ENCODE measurements around the gene RBM39. TPM values are rescaled to one million over a fixed set of nuclear protein-coding genes. Genes with fewer than 3 reads are reported as not detected.
A peak's percentile ranks its signal among the peaks of the same experiment; 100 is the strongest.

Gene RBM39
- total and polyA plus RNA-seq, 2 of the 13 experiments (the other 11 are each of a cell fraction or from before 2014, with no cell fraction given), result 788 to 920 TPM

DNA sequence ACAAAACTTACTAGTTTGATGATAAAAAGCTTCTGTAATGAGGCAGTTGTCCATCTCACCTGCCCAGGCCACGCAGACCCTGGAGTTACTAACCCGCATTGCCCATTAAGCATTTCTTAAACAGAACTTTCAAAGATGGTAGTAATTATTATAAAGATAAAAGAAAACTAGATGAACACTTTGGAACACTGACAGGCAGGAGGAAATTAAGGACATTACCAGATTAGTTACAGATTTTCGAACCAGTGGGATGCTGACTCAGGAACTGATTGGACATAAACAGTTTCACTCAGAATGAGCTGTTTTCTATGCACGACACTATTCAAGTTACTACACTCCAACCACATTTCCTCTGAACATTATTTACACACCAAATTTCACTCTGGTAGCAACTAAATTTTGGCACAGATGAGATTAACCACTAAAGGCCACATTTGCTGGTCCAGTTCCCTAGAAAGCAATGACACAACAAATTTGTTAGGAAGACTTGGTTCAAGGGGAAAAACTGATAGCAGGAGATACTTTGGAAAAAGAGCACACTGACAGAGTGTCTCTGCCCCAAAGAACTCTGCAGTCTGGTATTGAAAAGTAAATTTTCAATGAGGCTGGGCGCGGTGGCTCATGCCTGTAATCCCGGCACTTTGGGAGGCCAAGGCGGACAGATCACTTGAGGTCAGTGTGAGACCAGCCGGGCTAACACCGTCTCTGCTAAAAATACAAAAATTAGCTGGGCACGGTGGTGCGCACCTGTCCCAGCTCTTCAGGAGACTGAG lies 39.8 kb downstream of the RBM39 start (continued):
- TF ChIP-seq ZNF768 (CRISPR knock-in tag; IDR thresholded peaks at IDR 0.05) (peak; percentile 53), ZNF839 (CRISPR knock-in tag; IDR thresholded peaks at IDR 0.05; ENCODE audit: borderline replicate concordance) (no peak), ZKSCAN8 (CRISPR knock-in tag; IDR thresholded peaks at IDR 0.05; ENCODE audit: borderline replicate concordance) (no peak), KDM2A (CRISPR knock-in tag; IDR thresholded peaks at IDR 0.05; ENCODE audit: borderline replicate concordance, low read depth) (peak; percentile 77), CENPT (CRISPR knock-in tag; IDR thresholded peaks at IDR 0.05; ENCODE audit: low read depth) (no peak), SIN3B (IDR thresholded peaks at IDR 0.05; ENCODE audit: low read length) (no peak), ZSCAN25 (CRISPR knock-in tag; IDR thresholded peaks at IDR 0.05) (no peak), ZNF331 (CRISPR knock-in tag; IDR thresholded peaks at IDR 0.05) (no peak), ZNF672 (CRISPR knock-in tag; IDR thresholded peaks at IDR 0.05) (no peak), RCOR2 (CRISPR knock-in tag; IDR thresholded peaks at IDR 0.05) (no peak), SMAD3 (CRISPR knock-in tag; IDR thresholded peaks at IDR 0.05) (peak; percentile 45; the same call in 1 of the 2 replicates), ZBTB3 (CRISPR knock-in tag; IDR thresholded peaks at IDR 0.05; ENCODE audit: borderline replicate concordance, low read depth) (no peak), REXO4 (CRISPR knock-in tag; IDR thresholded peaks at IDR 0.05; ENCODE audit: borderline replicate concordance) (no peak), HES4 (CRISPR knock-in tag; IDR thresholded peaks at IDR 0.05; ENCODE audit: borderline replicate concordance) (no peak), ZNF367 (CRISPR knock-in tag; IDR thresholded peaks at IDR 0.05; ENCODE audit: borderline replicate concordance) (no peak), ZNF549 (CRISPR knock-in tag; IDR thresholded peaks at IDR 0.05) (no peak), ZNF138 (CRISPR knock-in tag; IDR thresholded peaks at IDR 0.05; ENCODE audit: low read depth) (no peak), BORCS8-MEF2B (CRISPR knock-in tag; IDR thresholded peaks at IDR 0.05) (peak; percentile 82; the same call in 1 of the 2 replicates), ZBTB38 (CRISPR knock-in tag; IDR thresholded peaks at IDR 0.05) (0 out of 2 replicates have a peak, but pooled peaks have one; percentile 36), ZNF224 (CRISPR knock-in tag; IDR thresholded peaks at IDR 0.05) (no peak), ZFYVE20 (CRISPR knock-in tag; IDR thresholded peaks at IDR 0.05; ENCODE audit: borderline replicate concordance, low read depth) (no peak), ZNF282 (IDR thresholded peaks at IDR 0.05; ENCODE audit: partially characterized antibody) (no peak), MEIS2 (CRISPR knock-in tag; IDR thresholded peaks at IDR 0.05) (no peak; the same call in 1 of the 2 replicates), ZSCAN22 (CRISPR knock-in tag; IDR thresholded peaks at IDR 0.05) (no peak)
- TF ChIP-seq, protein P1, sequence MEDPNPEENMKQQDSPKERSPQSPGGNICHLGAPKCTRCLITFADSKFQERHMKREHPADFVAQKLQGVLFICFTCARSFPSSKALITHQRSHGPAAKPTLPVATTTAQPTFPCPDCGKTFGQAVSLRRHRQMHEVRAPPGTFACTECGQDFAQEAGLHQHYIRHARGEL (CRISPR knock-in tag; IDR thresholded peaks at IDR 0.05), result no peak
- TF ChIP-seq, protein P2, sequence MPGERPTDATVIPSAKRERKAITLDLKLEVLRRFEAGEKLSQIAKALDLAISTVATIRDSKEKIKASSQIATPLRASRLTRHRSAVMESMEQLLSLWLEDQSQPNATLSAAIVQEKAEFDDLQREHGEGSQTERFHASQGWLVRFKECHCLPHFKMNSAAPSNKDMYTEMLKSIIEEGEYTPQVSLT (CRISPR knock-in tag; IDR thresholded peaks at IDR 0.05; ENCODE audit: borderline replicate concordance, low read depth), result no peak
- TF ChIP-seq, protein P3, sequence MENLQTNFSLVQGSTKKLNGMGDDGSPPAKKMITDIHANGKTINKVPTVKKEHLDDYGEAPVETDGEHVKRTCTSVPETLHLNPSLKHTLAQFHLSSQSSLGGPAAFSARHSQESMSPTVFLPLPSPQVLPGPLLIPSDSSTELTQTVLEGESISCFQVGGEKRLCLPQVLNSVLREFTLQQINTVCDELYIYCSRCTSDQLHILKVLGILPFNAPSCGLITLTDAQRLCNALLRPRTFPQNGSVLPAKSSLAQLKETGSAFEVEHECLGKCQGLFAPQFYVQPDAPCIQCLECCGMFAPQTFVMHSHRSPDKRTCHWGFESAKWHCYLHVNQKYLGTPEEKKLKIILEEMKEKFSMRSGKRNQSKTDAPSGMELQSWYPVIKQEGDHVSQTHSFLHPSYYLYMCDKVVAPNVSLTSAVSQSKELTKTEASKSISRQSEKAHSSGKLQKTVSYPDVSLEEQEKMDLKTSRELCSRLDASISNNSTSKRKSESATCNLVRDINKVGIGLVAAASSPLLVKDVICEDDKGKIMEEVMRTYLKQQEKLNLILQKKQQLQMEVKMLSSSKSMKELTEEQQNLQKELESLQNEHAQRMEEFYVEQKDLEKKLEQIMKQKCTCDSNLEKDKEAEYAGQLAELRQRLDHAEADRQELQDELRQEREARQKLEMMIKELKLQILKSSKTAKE (CRISPR knock-in tag; IDR thresholded peaks at IDR 0.05; ENCODE audit: borderline replicate concordance), result no peak
- TF ChIP-seq, protein P4, sequence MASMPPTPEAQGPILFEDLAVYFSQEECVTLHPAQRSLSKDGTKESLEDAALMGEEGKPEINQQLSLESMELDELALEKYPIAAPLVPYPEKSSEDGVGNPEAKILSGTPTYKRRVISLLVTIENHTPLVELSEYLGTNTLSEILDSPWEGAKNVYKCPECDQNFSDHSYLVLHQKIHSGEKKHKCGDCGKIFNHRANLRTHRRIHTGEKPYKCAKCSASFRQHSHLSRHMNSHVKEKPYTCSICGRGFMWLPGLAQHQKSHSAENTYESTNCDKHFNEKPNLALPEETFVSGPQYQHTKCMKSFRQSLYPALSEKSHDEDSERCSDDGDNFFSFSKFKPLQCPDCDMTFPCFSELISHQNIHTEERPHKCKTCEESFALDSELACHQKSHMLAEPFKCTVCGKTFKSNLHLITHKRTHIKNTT (CRISPR knock-in tag; IDR thresholded peaks at IDR 0.05), result no peak
